ENCODE measurements around the gene XPNPEP3.
"Not testable (repeated sequence)": the region's sequence is repeated elsewhere in the genome, so short reads cannot be mapped to it uniquely, and the experiment has no call there.

XPNPEP3 gene

GRCh38 chr22:40819599-40820140 lies 37.3 kb upstream of the XPNPEP3 start:
- H3K4me3 ChIP-seq (ENCODE audit: low read depth, low read length): peak overlapping the region; percentile 96
- TF ChIP-seq CTCF (conservative IDR thresholded peaks at IDR 0.05; ENCODE audit: low read depth, low read length): peak; percentile 10
- DNase-seq (ENCODE audit: low read depth): peak; percentile 51

GRCh38 chr22:40823426-40823825 lies 33.5 kb upstream of the XPNPEP3 start:
- no peak overlapping the region for H3K4me3 ChIP-seq (ENCODE audit: low read depth, low read length)
- TF ChIP-seq CTCF (conservative IDR thresholded peaks at IDR 0.05; ENCODE audit: low read depth, low read length): no peak
- no peak for DNase-seq (ENCODE audit: low read depth)

GRCh38 chr22:40826292-40826691 lies 30.7 kb upstream of the XPNPEP3 start:
- not testable (repeated sequence) for DNase-seq (ENCODE audit: low read depth); H3K4me3 ChIP-seq (ENCODE audit: low read depth, low read length)

GRCh38 chr22:40826984-40827741 lies 29.8 kb upstream of the XPNPEP3 start:
- DNase-seq (ENCODE audit: low read depth): no peak
- no peak for TF ChIP-seq CTCF (conservative IDR thresholded peaks at IDR 0.05; ENCODE audit: low read depth, low read length)
- no peak overlapping the region for H3K4me3 ChIP-seq (ENCODE audit: low read depth, low read length)

GRCh38 chr22:40829131-40829530 lies 27.8 kb upstream of the XPNPEP3 start:
- no peak for TF ChIP-seq CTCF (conservative IDR thresholded peaks at IDR 0.05; ENCODE audit: low read depth, low read length)
- DNase-seq (ENCODE audit: low read depth): no peak

GRCh38 chr22:40834619-40835018 lies 22.3 kb upstream of the XPNPEP3 start:
- no peak for TF ChIP-seq CTCF (conservative IDR thresholded peaks at IDR 0.05; ENCODE audit: low read depth, low read length)
- DNase-seq (ENCODE audit: low read depth): no peak

More at GRCh38 chr22:40829131-40829530, 27.8 kb upstream of the XPNPEP3 start:
- H3K4me3 ChIP-seq (ENCODE audit: low read depth, low read length): no peak overlapping the region

GRCh38 chr22:40838486-40838885 lies 18.5 kb upstream of the XPNPEP3 start:
- H3K4me3 ChIP-seq (ENCODE audit: low read depth, low read length): no peak overlapping the region
- TF ChIP-seq CTCF (conservative IDR thresholded peaks at IDR 0.05; ENCODE audit: low read depth, low read length): no peak
- DNase-seq (ENCODE audit: low read depth): no peak

More at GRCh38 chr22:40834619-40835018, 22.3 kb upstream of the XPNPEP3 start:
- no peak overlapping the region for H3K4me3 ChIP-seq (ENCODE audit: low read depth, low read length)
